Activated CD8-positive, alpha-beta memory T cell treated with anti-CD3 and anti-CD28 coated beads, Interleukin-2, amount 50 U/mL, for 1 hour (primary cell): ENCODE results near the gene AGRP.

Experiments used
- DNase-seq: peaks from one replicate; pipeline ENCODE4 v3.0.0-alpha.2; 2020; ENCODE audit errors: extremely low read depth

Gene AGRP

GRCh38 chr16:67445441-67445912 lies 37.9 kb downstream of the AGRP start:
- DNase-seq: no peak

GRCh38 chr16:67445126-67445426 lies 38.3 kb downstream of the AGRP start:
- no peak for DNase-seq

GRCh38 chr16:67444259-67445125 lies 38.9 kb downstream of the AGRP start:
- no peak for DNase-seq

- no peak for DNase-seq
Measured at GRCh38 chr16:67443265-67443664, 40.1 kb downstream of the AGRP start.

GRCh38 chr16:67442581-67443255 lies 40.6 kb downstream of the AGRP start:
- no peak for DNase-seq

GRCh38 chr16:67441907-67442306 lies 41.4 kb downstream of the AGRP start:
- DNase-seq: no peak

- no peak for DNase-seq
Measured at GRCh38 chr16:67441271-67441753, 42.0 kb downstream of the AGRP start.

- DNase-seq: no peak
Measured at GRCh38 chr16:67438824-67439393, 44.4 kb downstream of the AGRP start.

- no peak for DNase-seq
Measured at GRCh38 chr16:67438098-67438791, 45.1 kb downstream of the AGRP start.

- DNase-seq: no peak
Measured at GRCh38 chr16:67437513-67437912, 45.8 kb downstream of the AGRP start.

- no peak for DNase-seq
Measured at GRCh38 chr16:67436640-67437193, 46.6 kb downstream of the AGRP start.

GRCh38 chr16:67435758-67436164 lies 47.6 kb downstream of the AGRP start:
- no peak for DNase-seq

- DNase-seq: no peak
Measured at GRCh38 chr16:67433131-67433719, 50.1 kb downstream of the AGRP start.
